ENCODE measurements around the gene KLHL26.

- TF ChIP-seq, protein P1, sequence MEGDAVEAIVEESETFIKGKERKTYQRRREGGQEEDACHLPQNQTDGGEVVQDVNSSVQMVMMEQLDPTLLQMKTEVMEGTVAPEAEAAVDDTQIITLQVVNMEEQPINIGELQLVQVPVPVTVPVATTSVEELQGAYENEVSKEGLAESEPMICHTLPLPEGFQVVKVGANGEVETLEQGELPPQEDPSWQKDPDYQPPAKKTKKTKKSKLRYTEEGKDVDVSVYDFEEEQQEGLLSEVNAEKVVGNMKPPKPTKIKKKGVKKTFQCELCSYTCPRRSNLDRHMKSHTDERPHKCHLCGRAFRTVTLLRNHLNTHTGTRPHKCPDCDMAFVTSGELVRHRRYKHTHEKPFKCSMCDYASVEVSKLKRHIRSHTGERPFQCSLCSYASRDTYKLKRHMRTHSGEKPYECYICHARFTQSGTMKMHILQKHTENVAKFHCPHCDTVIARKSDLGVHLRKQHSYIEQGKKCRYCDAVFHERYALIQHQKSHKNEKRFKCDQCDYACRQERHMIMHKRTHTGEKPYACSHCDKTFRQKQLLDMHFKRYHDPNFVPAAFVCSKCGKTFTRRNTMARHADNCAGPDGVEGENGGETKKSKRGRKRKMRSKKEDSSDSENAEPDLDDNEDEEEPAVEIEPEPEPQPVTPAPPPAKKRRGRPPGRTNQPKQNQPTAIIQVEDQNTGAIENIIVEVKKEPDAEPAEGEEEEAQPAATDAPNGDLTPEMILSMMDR (IDR thresholded peaks at IDR 0.05; ENCODE audit: insufficient read depth, low read length, poor library complexity, severe bottlenecking), result no peak
- TF ChIP-seq EZH2phosphoT487 (conservative IDR thresholded peaks at IDR 0.05; ENCODE audit: low read length), result no peak
These were observed 62.7 kb downstream of the KLHL26 start for GRCh38 chr19:18699403-18700054.

All from SU-DHL-6 (cell line).